GM21526 (cell line): ENCODE measurements around the gene EEF1AKMT4.

ENCODE experiments used
- ATAC-seq: cut with Tn5 transposase; IDR thresholded peaks from one replicate; pipeline ENCODE4 v1.9.1; 2021; ENCODE audit warnings: moderate library complexity; ENCODE audit not compliant: unreplicated experiment, low FRiP score

The EEF1AKMT4 gene

GRCh38 chr3:184296616-184297015 is 47.1 kb downstream of the EEF1AKMT4 start:
- no peak for ATAC-seq

GRCh38 chr3:184298759-184299487 is 49.5 kb downstream of the EEF1AKMT4 start, which contains the start of gene PSMD2:
Gene PSMD2 (plus strand): TSS chr3:184299241. CDS start chr3:184299267, 26 bp downstream.
- peak; percentile 88 for ATAC-seq

GRCh38 chr3:184299488-184300377 is 50.3 kb downstream of the EEF1AKMT4 start:
- ATAC-seq, result no peak

GRCh38 chr3:184300378-184300720 is 50.9 kb downstream of the EEF1AKMT4 start:
- ATAC-seq, result no peak

DNA sequence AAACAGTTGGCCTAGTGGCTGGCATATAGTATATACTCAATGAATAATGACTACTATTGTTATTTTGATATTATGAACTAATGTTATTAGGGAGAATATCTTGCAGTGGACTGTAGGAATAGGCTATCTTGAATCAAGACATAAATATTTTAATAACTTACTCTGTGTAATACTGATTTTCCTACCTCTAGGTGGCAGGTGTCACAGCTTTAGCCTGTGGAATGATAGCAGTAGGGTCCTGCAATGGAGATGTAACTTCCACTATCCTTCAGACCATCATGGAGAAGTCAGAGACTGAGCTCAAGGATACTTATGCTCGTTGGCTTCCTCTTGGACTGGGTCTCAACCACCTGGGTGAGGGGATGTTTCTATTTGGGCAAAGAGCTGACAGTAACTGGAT is 56.1 kb downstream of the EEF1AKMT4 start:
- ATAC-seq, result no peak

DNA sequence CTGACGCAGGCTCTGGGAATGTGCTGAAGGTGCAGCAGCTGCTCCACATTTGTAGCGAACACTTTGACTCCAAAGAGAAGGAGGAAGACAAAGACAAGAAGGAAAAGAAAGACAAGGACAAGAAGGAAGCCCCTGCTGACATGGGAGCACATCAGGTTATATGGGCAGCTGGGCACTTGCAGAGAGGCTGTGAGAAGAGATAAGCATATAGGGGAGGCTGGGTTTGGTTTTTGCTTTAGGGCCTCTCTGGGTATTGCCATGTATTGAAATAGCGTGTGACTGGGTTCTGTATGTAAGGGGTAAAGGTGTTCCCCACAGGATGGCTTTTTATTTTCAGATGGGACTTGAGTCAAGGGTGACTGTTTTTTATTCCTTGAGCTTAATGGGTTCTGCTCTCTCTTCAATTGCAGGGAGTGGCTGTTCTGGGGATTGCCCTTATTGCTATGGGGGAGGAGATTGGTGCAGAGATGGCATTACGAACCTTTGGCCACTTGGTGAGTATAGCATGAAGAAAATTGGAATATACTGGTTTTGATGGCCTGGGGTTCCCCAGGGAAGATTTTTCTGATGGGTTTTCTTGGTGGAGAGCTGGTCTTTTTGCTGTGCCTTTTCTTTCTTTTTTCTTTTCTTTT is 57.0 kb downstream of the EEF1AKMT4 start:
- ATAC-seq, result no peak

GRCh38 chr3:184307915-184308314 is 58.4 kb downstream of the EEF1AKMT4 start:
- ATAC-seq, result no peak
